Keratinocyte (primary cell): ENCODE results near the gene CCL25. TPM values are rescaled to one million over a fixed set of nuclear protein-coding genes. Genes with fewer than 3 reads are reported as not detected.

Experiments used
- DNase-seq: peaks from one replicate; pipeline ENCODE4 v3.0.0-alpha.2; 2011; ENCODE audit warnings: low read depth, missing footprints, low spot score
- FAIRE-seq: peaks from 2 replicates; lab custom pipeline; 2011; peaks lifted over from hg19 to GRCh38; lab: Jason Lieb, UNC
- H2AFZ ChIP-seq: 2 replicates; pipeline ENCODE4 v1.6.0; 2012; ENCODE audit warnings: low read length, control low read depth, inconsistent platforms; ENCODE audit not compliant: control insufficient read depth
- H3K27ac ChIP-seq: 2 replicates; pipeline ENCODE4 v1.5.1; 2011; ENCODE audit warnings: low read length; ENCODE audit not compliant: control insufficient read depth, insufficient read depth
- H3K27me3 ChIP-seq: 3 replicates; pipeline ENCODE4 v1.6.0; 2011; ENCODE audit warnings: low read length; ENCODE audit not compliant: control insufficient read depth, insufficient read depth; ENCODE audit errors: extremely low read depth
- H3K36me3 ChIP-seq, 2 experiments: 2 replicates in 1 of 2; 3 replicates in 1 of 2; pipeline ENCODE4 v1.5.1; 2011; ENCODE audit warnings: low read length in 2 of 2, mild to moderate bottlenecking in 1 of 2; ENCODE audit not compliant: control insufficient read depth in 2 of 2, insufficient read depth in 2 of 2; ENCODE audit errors: extremely low read depth in 1 of 2
- H3K4me1 ChIP-seq: 3 replicates; pipeline ENCODE4 v1.5.1; 2011; ENCODE audit warnings: low read length; ENCODE audit not compliant: control insufficient read depth, insufficient read depth; ENCODE audit errors: extremely low read depth
- H3K4me2 ChIP-seq: 3 replicates; pipeline ENCODE4 v1.6.0; 2011; ENCODE audit warnings: low read depth, low read length; ENCODE audit not compliant: control insufficient read depth, insufficient read depth; ENCODE audit errors: extremely low read depth
- H3K4me3 ChIP-seq, 3 experiments: fragments of 200-600 bp in 1 of 3; sonication (generic) in 1 of 3; 2 replicates in 2 of 3; 3 replicates in 1 of 3; pipeline ENCODE4 v1.5.1; 2011 to 2016; ENCODE audit warnings: low read length in 3 of 3, mild to moderate bottlenecking in 3 of 3, control low read depth in 2 of 3, inconsistent platforms in 1 of 3, low read depth in 1 of 3, mixed read lengths in 1 of 3, mixed run types in 1 of 3, moderate library complexity in 1 of 3; ENCODE audit not compliant: control insufficient read depth in 2 of 3, insufficient read depth in 2 of 3; ENCODE audit errors: extremely low read depth in 1 of 3
- H3K79me2 ChIP-seq: 2 replicates; pipeline ENCODE4 v1.6.0; 2012; ENCODE audit warnings: low read length; ENCODE audit not compliant: control insufficient read depth, insufficient read depth
- H3K9ac ChIP-seq: 3 replicates; pipeline ENCODE4 v1.6.0; 2011; ENCODE audit warnings: low read length; ENCODE audit not compliant: control insufficient read depth, insufficient read depth; ENCODE audit errors: extremely low read depth
- H3K9me1 ChIP-seq: 3 replicates; pipeline ENCODE4 v1.6.0; 2011; ENCODE audit warnings: low read length; ENCODE audit not compliant: control insufficient read depth, insufficient read depth; ENCODE audit errors: extremely low read depth
- H3K9me3 ChIP-seq: 2 replicates; pipeline ENCODE4 v1.5.1; 2012; ENCODE audit warnings: low read depth, low read length; ENCODE audit not compliant: control insufficient read depth
- H4K20me1 ChIP-seq: 3 replicates; pipeline ENCODE4 v1.6.0; 2011; ENCODE audit warnings: low read length; ENCODE audit not compliant: control insufficient read depth, insufficient read depth; ENCODE audit errors: extremely low read depth
- EZH2 ChIP-seq: IDR thresholded peaks from one replicate; pipeline ENCODE4 v1.6.1; 2012; ENCODE audit warnings: inconsistent platforms, mild to moderate bottlenecking, low read length, moderate library complexity
- dilution Hi-C: fragments of 300-500 bp; cut with MboI; formaldehyde crosslinking; loops from one replicate; pipeline ENCODE4 v1.7.0; 2020; ENCODE audit warnings: low sequenced_read_pairs; ENCODE audit not compliant: extremely low pct_ligation_motif_present
- polyA plus RNA-seq, 5 experiments: library from polyadenylated mRNA; depleted of rRNA in 3 of 5; stranded (reverse) in 3 of 5; stranded (forward) in 1 of 5; unstranded in 1 of 5; fragments of >200 nt; gene quantifications; 1 replicate in 1 of 5; 2 replicates in 3 of 5; 3 replicates in 1 of 5; pipeline versions ENCODE4 v1.2.1 to v1.2.3, GENCODE V29; 2011 to 2012; ENCODE audit warnings: missing spikeins in 2 of 5, low read depth in 1 of 5, low replicate concordance in 1 of 5
- TF ChIP-seq, protein P1 (sequence below), 3 experiments: IDR thresholded peaks in 1 of 3; conservative IDR thresholded peaks in 1 of 3; optimal IDR thresholded peaks in 1 of 3; 2 replicates in 2 of 3; 3 replicates in 1 of 3; pipeline versions ENCODE3 to v1.5.1; 2011; ENCODE audit warnings: low read length in 3 of 3, mild to moderate bottlenecking in 3 of 3, moderate library complexity in 2 of 3, control low read depth in 1 of 3, inconsistent platforms in 1 of 3; ENCODE audit not compliant: insufficient read depth in 2 of 3; ENCODE audit errors: extremely low read depth in 1 of 3

Gene CCL25
- polyA plus RNA-seq, 1 donor (not counting 4 experiments of a cell fraction or from before 2014, with no cell fraction given) = not detected

DNA sequence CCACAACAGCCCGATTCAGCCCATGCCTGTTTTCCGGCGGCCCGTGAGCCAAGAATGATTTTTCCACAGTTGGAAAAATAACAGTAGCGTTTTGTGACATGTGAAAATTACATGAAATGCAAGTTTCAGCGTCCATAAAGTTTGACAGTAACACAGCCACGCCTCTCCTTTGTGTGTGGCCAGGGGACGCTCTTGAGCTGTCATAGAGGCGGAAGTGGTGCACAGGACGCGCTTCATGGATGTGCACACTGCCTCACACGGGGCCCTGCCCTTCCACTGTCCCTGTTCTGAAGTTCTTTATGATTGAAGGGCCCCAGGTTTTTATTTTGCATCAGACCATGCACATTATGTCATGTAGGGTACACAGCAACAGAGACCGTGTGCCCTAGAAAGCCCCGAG, 34.8 kb upstream of the CCL25 start:
- Histone ChIP-seq H3K9ac (no peak overlapping the region), H2AFZ (no peak overlapping the region), H3K79me2 (no peaks in the 10 kb centered on the region), H3K4me1 (no peaks in the 10 kb centered on the region), H3K9me1 (no peaks in the 10 kb centered on the region), H3K27ac (no peak overlapping the region), H3K4me2 (no peak overlapping the region), H3K27me3 (no peaks in the 10 kb centered on the region), H3K4me3 (no peak overlapping the region), H4K20me1 (no peaks in the 10 kb centered on the region), H3K36me3 (no peaks in the 10 kb centered on the region), H3K9me3 (no peaks in the 10 kb centered on the region)
- no peak for DNase-seq
- TF ChIP-seq EZH2 = no peak
- TF ChIP-seq, protein P1, sequence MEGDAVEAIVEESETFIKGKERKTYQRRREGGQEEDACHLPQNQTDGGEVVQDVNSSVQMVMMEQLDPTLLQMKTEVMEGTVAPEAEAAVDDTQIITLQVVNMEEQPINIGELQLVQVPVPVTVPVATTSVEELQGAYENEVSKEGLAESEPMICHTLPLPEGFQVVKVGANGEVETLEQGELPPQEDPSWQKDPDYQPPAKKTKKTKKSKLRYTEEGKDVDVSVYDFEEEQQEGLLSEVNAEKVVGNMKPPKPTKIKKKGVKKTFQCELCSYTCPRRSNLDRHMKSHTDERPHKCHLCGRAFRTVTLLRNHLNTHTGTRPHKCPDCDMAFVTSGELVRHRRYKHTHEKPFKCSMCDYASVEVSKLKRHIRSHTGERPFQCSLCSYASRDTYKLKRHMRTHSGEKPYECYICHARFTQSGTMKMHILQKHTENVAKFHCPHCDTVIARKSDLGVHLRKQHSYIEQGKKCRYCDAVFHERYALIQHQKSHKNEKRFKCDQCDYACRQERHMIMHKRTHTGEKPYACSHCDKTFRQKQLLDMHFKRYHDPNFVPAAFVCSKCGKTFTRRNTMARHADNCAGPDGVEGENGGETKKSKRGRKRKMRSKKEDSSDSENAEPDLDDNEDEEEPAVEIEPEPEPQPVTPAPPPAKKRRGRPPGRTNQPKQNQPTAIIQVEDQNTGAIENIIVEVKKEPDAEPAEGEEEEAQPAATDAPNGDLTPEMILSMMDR (optimal IDR thresholded peaks at IDR 0.05 in 1 of 3, IDR thresholded peaks at IDR 0.05 in 1 of 3, conservative IDR thresholded peaks at IDR 0.05 in 1 of 3; ENCODE audit: extremely low read depth in 1 of 3, insufficient read depth in 2 of 3, low read length in 3 of 3) = peak in 1 of 3 experiments; percentile 14
- no peak for FAIRE-seq
- dilution Hi-C loops = no loop called here

DNA sequence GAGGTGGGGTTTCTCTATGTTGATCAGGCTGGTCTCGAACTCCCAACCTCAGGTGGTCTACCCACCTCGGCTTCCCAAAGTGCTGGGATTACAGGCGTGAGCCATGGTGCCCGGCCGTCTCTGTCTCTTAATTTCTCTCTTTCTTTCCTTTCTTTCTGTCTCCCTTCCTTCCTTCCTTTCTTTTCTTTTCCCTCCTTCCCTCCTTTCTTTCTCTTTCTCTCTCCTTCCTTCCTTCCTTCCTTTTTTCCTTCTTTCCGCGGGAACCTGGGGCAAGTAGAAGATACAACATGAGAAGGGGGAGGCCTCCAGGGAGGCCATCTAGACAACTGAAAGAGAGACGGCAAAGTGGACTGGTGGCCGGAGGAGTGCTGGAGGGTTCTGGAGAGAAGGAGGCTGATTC, 31.9 kb upstream of the CCL25 start:
- Histone ChIP-seq H3K27me3 (no peaks in the 10 kb centered on the region), H2AFZ (no peak overlapping the region), H3K27ac (no peak overlapping the region), H4K20me1 (no peaks in the 10 kb centered on the region), H3K79me2 (no peaks in the 10 kb centered on the region), H3K4me2 (no peak overlapping the region), H3K4me1 (no peaks in the 10 kb centered on the region), H3K4me3 (no peak overlapping the region), H3K9me3 (no peaks in the 10 kb centered on the region), H3K36me3 (no peaks in the 10 kb centered on the region), H3K9ac (no peak overlapping the region), H3K9me1 (no peaks in the 10 kb centered on the region)
- dilution Hi-C loops = no loop called here
- TF ChIP-seq, protein P1 (optimal IDR thresholded peaks at IDR 0.05 in 1 of 3, IDR thresholded peaks at IDR 0.05 in 1 of 3, conservative IDR thresholded peaks at IDR 0.05 in 1 of 3; ENCODE audit: extremely low read depth in 1 of 3, insufficient read depth in 2 of 3, low read length in 3 of 3) = no peak
- no peak for TF ChIP-seq EZH2
- FAIRE-seq (no peak), DNase-seq (no peak)
